A204.1 (cell line): ENCODE measurements around the gene YBX1.

Experiments
- FAIRE-seq: peaks from 2 replicates; lab custom pipeline; 2012; peaks lifted over from hg19 to GRCh38; lab: Jason Lieb, UNC

Gene YBX1

GRCh38 chr1:42735477-42736105 lies 53.4 kb downstream of the YBX1 start:
- FAIRE-seq, result no peak

GRCh38 chr1:42736152-42736551 lies 53.9 kb downstream of the YBX1 start:
- FAIRE-seq, result no peak

GRCh38 chr1:42736571-42737200 lies 54.5 kb downstream of the YBX1 start:
- no peak for FAIRE-seq

GRCh38 chr1:42737257-42737656 lies 55.0 kb downstream of the YBX1 start:
- no peak for FAIRE-seq

- FAIRE-seq, result no peak
Observed at GRCh38 chr1:42737986-42738677, 55.9 kb downstream of the YBX1 start.

- FAIRE-seq, result no peak
Observed at GRCh38 chr1:42738678-42739226, 56.5 kb downstream of the YBX1 start.

- FAIRE-seq, result no peak
Observed at GRCh38 chr1:42739753-42740700, 57.8 kb downstream of the YBX1 start, which contains the start of gene CLDN19. CLDN19 (minus strand) TSS chr1:42740236; CDS start chr1:42740063, 173 bp downstream.

GRCh38 chr1:42740851-42741580 lies 58.8 kb downstream of the YBX1 start:
- no peak for FAIRE-seq

GRCh38 chr1:42741706-42742105 lies 59.5 kb downstream of the YBX1 start:
- FAIRE-seq, result no peak

GRCh38 chr1:42742141-42742540 lies 59.9 kb downstream of the YBX1 start:
- no peak for FAIRE-seq

GRCh38 chr1:42742617-42743316 lies 60.5 kb downstream of the YBX1 start:
- no peak for FAIRE-seq

- no peak for FAIRE-seq
Observed at GRCh38 chr1:42743317-42744147, 61.3 kb downstream of the YBX1 start.

- no peak for FAIRE-seq
Observed at GRCh38 chr1:42744148-42744413, 61.9 kb downstream of the YBX1 start.

- no peak for FAIRE-seq
Observed at GRCh38 chr1:42745851-42746250, 63.6 kb downstream of the YBX1 start.

- no peak for FAIRE-seq
Observed at GRCh38 chr1:42746436-42747105, 64.4 kb downstream of the YBX1 start.

GRCh38 chr1:42747125-42747524 lies 64.9 kb downstream of the YBX1 start:
- no peak for FAIRE-seq

- FAIRE-seq, result no peak
Observed at GRCh38 chr1:42748021-42748420, 65.8 kb downstream of the YBX1 start.

- no peak for FAIRE-seq
Observed at GRCh38 chr1:42748461-42749410, 66.5 kb downstream of the YBX1 start.
